Activated CD4-positive, alpha-beta T cell treated with anti-CD3 and anti-CD28 coated beads for 48 hours (primary cell): Measurements from ENCODE around the gene KLHL30.
"Not testable (repeated sequence)": the region's sequence is repeated elsewhere in the genome, so short reads cannot be mapped to it uniquely, and the experiment has no call there.

Experiments
- DNase-seq: peaks from one replicate; pipeline ENCODE4 v3.0.0-alpha.2; 2020

KLHL30 gene

DNA sequence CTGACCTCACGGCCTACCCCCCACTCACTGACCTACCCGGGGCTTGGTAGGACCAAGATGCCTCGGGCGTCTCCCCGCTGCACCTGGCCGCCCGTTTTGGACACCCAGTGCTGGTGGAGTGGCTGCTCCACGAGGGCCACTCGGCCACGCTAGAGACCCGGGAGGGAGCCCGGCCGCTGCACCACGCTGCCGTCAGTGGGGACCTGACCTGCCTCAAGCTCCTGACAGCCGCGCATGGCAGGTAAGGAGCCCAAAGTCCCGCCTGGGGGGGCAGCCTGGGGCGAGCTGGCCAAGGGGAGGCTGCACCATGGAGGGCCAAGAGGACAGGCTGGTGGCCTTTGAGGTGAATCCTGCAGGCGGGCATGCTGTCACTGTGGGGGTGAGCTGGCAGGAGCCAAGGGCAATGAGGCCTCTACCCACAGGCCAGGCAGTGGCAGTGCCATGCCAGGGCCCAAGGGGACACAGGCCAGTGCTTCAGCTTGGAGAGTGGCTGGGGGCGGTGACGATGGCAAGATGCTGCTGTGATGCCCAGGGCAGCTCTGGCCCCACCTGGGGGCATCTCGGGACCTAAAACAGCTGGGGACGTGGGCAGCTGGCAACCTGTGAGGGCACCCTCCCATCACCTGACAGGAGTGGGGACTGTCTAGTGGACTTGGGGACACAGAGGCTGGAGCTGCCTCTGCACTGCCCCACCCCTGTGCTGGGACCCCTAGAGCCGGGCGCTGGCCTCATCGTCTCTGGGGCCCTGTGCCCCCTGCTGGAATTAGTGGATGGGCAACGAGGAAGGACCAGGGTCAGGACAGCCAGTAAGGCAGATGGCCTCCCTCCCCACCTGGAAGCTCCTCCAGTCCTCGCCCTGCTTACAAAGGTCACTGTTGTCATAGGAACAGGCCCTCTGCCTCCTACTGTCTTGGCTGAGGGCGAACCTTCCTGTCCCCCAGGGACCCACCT lies 36.3 kb upstream of the KLHL30 start:
- no peak for DNase-seq

- DNase-seq: no peak
Observed at GRCh38 chr2:238102865-238103264, 35.6 kb upstream of the KLHL30 start.

GRCh38 chr2:238103465-238104225 lies 34.8 kb upstream of the KLHL30 start:
- no peak for DNase-seq

DNA sequence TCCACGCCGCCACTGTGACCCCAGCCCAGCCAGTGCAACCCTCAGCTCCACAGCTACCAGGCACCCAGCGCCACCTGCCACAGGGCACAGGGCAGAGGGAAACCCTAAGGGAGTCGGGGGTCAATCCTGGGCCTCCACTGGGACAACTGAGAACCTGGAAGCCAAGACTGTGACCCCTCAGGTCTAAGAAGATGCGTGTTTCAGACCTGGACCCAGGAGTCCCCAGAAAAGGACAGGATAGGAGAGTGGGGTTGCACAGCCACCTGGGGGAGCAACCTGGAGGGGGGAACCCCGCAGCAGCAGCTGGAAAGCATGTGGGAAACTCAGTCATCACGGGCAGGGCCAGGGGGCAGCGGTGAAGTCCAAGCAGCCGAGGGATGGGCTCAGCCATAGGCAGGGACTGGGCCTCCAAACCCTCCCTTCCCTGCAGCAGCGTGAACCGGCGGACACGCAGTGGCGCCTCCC lies 34.2 kb upstream of the KLHL30 start:
- DNase-seq: no peak

DNA sequence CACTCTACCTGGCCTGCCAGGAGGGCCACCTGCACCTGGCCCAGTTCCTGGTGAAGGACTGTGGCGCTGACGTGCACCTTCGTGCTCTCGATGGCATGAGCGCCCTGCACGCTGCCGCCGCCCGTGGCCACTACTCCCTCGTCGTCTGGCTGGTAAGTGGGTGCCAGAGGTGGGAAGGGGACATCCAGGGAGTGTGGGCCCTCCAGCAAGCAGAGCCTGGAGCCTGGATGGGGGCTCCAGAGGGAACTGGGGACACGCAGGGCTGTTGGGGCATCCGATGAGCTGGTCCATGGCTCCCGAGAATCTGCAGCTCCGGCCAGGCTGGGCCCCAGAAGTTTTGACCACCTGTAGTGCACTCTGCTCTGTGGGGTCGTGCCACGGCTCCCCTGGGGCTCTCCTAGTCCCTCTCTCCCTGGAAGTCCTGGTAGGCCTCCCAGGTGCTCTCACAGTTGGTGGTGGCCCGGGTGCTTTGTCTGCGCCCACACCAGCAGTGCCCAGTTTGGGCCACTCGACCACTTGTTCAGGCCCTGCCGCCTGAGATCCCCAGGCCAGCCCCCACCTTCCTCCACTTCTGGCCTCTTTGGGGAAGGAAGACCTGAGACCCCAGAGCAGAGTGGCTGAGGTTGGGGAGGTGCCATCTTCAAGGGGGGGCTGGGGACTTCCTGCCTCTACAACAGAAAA lies 33.6 kb upstream of the KLHL30 start:
- DNase-seq: no peak

DNA sequence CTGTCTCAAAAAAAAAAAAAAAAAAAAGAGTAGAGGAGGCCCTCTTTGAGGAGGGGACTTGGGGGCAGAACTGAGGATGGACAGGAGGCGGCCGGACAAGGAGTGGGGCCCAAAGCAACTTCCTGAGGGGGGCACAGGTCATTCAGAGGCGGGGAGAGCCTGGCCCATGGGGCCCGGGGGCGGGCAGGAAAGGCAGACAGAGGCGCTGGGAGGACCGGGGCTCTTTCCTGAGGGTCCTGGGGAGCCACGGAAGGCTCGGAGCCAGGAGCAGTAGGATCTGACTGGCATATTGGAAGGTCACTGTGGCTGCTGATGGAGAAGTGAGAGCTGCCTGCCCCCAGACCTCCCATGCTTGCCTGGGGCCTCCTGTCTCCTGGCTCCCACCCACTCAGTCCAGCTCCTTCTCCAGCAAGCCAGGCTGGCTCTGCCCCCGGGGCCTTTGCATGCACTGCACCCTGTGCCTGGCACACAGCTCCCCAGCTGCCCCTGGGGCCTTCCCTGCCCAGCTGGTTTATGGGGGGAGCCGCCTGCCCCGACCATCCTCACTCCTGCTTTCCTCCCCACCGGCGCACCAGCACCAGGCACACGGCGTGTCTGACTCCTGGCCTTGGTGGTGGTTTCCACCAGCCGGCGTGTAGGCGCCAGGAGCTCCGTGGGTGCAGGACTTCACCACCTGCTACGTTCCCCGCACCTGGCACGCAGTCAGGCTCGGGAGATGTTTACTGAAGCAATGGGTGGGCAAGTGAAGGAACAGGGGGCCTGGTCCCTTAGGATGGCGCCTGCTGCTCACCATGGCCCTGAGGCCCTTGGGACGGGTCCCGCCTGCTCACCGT lies 32.7 kb upstream of the KLHL30 start:
- no peak for DNase-seq

DNA sequence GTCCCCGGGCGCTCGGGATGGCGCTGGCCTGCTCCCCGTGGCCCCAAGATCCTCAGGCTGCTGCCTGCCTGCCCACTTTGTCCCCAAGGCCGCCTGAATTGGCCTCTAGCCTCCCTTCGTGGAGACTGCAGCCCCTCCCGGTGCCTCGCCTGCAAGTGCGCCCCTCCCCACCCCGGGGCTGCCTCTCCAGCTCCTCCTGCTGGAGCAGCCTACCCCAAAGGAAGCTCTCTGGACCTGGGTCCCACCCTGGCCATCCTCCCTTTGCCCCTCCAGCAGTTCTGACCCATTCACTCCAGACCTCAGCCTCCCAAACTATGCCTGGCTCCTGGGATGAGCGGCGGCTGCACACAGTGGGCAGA lies 32.1 kb upstream of the KLHL30 start:
- DNase-seq: no peak

DNA sequence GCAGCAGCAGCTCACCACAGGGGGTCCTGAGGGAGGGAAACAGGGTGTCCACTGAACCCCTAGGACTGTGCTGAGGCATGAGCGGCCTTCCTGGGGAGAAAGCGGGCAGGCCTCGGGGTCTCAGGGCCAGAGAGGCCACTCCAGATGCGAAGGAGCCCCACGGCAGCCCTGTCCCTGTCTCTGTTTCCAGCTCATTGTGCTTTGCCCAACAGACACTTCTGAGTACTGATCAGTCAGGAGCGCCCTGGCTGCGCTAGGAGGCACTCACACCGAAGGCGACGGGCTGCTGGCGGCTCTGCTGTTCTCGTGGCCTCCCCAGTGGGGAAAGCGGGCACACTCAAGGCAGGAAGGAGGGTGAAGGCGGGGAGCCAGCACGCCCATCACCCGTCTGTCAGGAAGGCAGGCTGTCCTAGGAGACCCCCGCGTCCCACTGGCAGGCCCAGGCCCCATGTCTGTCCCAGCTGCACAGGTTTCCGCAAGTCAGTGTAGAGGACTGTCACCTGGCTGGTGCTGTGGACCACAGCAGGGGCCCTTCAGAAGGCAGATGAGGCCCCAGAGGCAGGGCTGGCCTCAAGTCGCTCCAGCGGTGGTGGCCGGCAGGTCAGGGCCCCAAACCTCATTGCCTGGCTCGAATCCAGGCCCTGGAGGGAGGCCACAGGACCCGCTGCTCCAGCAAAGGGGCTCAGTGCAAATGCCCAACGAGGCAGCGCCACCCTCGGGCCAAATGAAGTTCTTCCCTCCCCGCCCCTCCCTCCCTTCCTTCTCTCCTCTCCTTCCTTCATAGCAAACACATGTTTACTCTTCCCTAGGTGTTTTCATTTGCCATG lies 31.6 kb upstream of the KLHL30 start:
- peak; percentile 27 for DNase-seq

DNA sequence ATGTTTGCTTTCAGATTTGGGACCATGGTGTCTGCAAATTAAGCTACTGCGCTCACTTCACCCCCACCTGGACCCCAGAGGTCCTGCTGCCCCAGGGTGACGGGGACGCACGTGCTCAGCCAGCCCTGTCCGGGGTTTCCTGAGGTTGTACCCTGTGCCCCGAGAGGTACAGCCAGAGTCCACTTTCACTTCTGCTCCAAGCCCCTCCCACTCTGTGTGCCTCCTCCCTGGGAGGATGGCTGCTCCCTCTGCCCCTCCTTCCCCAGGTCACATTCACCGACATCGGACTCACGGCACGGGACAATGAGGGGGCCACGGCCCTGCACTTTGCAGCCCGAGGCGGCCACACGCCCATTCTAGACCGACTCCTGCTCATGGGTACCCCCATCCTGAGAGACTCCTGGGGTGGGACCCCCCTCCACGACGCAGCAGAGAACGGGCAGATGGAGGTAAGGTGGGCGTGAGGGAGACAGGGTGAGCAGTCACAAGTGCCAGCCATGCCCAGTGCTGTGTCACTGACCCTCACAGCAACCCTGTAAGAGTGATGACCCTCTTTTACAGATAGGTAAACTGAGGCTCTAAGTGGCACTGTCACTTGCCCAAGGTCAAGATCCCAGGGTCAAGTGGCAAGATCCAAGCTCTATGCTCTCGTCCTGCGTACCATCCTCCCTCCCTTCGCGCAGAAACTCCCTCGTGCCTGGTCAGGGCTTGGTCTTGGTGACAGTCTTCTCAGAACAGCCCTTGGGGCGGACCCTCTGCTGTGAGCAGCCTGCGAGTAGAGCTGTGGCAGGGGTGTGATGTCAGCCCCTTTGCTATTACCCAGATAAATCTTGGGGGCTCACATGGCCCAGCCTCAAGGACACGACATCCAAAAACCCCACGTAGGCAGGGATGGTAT lies 30.7 kb upstream of the KLHL30 start:
- DNase-seq: no peak

DNA sequence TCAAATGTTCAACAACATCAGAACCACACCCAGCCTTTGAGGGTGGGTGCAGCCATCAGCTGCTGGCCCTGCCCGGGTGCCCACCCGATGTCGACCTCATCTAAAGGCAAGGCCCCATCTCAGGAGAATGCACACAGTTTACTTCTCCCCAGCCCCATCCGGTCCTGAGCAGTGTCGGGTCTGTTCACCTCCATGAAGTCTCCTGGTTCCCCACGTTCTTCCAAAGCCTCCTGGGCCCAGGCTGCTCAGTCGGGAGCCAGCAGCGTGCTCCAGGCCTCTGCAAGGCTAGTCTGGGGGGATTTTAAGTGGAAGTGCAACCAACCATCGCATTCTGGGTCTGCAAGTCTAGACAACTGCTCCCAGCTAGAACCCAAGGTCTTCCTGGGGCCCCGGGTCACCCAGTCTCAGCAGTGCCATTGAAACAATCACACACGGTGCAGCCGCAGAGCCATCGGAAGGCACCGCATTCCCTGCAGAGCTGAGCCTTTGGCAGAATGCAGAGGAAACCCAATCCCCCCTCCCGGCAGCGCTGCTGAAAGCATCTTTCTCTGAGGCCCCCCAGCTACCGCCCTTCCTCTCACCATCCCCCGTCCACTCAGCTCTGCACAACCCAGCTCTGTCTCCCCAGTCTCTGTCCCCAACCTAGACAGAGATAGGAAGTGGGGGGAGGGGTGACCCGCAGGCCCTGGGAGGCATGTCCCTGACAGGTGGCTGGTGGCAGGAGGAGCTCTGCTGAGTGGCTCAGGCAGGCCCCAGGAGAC lies 29.9 kb upstream of the KLHL30 start:
- peak; percentile 25 for DNase-seq

DNA sequence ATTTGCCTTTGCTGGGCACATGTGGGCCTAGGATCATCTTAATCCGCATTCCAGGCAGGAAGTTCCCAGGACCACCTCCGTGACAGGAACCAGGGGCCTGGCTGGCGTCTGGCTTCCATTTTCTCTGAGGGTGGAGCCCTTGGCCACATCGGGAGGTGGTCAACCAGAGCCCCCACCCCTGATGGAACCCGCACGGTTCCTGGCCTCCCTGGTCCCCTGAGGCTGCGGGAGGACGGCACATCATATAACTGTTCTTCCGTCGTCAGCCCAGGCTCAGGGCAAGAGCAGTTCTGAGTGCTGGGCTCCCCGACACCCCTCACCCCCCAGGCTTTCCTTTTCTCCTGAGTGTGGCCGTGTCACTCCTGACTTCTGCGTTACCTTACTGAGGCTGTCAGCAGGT lies 24.9 kb upstream of the KLHL30 start:
- DNase-seq: no peak

GRCh38 chr2:238114331-238114841 lies 24.1 kb upstream of the KLHL30 start:
- no peak for DNase-seq

DNA sequence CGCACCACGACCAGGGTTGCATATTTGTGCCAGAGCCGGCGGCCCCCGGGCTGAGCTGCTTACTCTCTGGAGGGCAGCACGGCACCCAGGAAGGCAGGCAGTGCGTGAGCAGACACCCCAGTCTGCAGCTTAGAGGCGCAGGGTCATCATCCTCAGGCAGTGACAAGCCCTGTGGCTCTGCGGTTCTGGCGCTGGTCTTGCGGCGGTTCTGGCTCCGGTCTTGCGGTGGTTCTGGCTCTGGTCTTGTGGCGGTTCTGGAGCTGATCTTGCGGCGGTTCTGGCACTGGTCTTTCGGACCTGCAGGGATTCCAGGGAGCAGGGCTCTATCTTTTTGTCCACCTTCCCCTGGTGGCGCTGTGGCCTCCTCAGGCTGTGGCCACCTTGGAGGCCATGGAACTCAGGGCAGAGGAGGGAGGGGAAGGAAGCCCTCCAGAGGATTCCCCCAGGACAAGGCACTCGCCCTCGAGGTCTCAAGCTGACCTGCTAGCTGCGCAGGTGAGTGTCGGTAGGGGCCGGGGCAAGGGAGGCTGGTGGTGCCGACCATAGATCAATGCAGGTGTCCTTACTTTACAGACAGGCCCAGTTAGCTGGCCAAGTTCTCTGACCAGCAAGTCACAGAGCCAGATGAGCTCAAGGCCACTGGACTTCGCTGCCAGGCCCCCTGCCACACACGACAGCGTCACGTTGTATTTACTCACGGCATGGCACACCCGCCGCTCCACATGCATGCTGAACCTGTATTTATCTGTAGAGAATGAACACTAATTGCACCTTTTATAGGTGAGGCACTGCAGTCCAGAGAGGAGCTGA lies 23.4 kb upstream of the KLHL30 start:
- DNase-seq: no peak

- not testable (repeated sequence) for DNase-seq
Observed at GRCh38 chr2:238115709-238116108, 22.8 kb upstream of the KLHL30 start.

DNA sequence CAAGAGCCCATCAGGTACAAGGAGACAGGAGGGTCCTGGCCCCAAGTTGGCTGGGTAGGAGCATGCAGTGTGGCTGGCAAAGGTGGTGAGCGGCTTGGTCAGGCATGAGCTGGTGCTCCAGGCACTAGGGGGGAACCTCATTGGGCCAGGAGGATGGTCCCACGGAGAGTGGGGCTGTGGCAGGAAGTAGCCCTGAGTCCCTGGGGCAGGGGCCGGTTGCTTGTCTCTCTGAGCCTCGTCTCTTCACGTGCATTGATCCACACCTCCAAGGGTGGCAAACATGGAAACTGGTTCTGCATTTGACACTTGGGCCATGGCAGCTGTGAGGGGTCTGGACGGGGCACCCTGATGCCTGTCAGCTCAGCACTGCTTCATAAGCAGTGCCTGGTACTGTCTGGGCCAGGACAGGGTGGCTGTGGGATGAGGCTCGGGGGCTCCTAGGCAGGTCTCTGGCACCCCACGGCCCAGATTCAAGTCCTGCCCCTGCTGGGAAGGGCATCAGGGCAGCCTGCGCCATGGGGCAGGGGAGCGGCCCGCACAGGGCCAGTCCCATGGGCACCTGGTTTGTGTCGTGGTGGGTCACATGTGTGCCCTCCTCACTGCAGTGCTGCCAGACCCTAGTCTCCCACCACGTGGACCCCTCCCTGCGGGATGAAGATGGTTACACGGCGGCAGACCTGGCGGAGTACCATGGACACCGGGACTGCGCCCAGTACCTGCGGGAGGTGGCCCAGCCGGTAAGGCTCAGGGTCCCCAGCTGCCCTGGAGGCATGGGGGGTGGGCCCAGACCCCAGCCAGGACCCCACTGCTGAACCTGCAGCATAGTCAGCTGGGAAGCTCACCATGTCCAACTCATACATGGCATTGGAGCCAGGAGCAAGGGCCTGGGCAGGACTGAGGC lies 21.9 kb upstream of the KLHL30 start:
- no peak for DNase-seq

DNA sequence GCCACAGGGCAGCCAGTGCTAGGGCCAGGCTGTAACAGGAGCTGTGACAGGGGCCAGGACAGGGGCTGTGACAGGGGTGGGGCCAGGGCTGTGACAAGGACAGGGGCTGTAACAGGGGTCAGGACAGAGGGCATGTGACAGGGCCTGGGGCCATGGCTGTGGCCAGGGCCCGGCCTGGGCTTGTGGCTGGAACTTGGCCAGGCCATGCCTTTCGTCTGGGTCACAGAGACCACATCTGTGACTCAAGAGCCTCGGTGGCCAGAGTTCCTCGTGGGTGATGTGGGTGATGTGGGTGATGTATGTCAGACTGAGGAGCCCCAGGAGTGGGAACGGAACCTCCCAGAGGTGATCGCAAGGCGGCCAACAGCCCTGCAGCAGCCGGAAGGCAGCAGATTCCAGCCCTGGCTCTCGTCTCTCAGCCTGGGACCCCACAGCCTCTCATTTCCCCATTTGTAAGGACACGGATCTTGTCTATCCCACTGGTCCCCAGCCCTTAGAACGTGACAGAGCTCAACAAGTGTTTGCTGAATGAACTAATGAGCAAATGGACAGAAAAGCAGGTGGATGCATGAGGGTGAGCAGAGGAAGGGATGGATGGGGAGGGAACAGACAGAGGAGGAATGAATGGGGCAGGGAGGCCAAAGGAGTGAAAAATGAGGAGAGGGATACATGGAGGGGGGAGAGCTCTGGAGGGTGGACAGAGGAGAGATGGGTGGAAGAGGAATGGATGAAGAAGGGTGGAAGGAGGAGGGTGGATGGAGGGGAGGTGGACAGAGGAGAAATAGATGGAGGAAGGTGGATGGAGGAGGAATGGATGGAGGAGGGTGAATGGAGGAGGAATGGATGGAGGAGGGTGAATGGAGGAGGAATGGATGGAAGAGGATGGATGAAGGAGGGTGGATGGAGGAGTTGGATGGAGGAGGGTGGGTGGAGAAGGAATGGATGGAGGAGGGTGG lies 21.0 kb upstream of the KLHL30 start:
- no peak for DNase-seq
